Activated CD4-positive, alpha-beta T cell treated with anti-CD3 and anti-CD28 coated beads, Interleukin-10, Interleukin-2, amounts not matched to agents 100 ng/mL and 50 ng/mL, durations not matched to agents 16 hours and 8 hours (primary cell): ENCODE data around the gene SKP2.
"Not testable (repeated sequence)": the region's sequence is repeated elsewhere in the genome, so short reads cannot be mapped to it uniquely, and the experiment has no call there.

ENCODE experiments used
- DNase-seq: peaks from one replicate; pipeline ENCODE4 v3.0.0-alpha.2; 2020

SKP2 gene

GRCh38 chr5:36151434-36152323 lies at the start of gene SKP2, which contains the start of gene LMBRD2:
SKP2 (plus strand) TSS chr5:36152111; CDS start chr5:36152263, 152 bp downstream.
LMBRD2 (minus strand) TSS chr5:36151887; CDS start chr5:36143349, 8,538 bp downstream.
- DNase-seq, result peak; percentile 99

GRCh38 chr5:36105819-36106218 lies 46.1 kb upstream of the SKP2 start:
- no peak for DNase-seq

- no peak for DNase-seq
Measured at GRCh38 chr5:36108758-36109460, 43.0 kb upstream of the SKP2 start.

GRCh38 chr5:36111238-36111637 lies 40.7 kb upstream of the SKP2 start:
- DNase-seq, result no peak

GRCh38 chr5:36125868-36126267 lies 26.0 kb upstream of the SKP2 start:
- DNase-seq, result no peak

GRCh38 chr5:36128795-36129194 lies 23.1 kb upstream of the SKP2 start:
- no peak for DNase-seq

- DNase-seq, result not testable (repeated sequence)
Measured at GRCh38 chr5:36129666-36130065, 22.2 kb upstream of the SKP2 start.

GRCh38 chr5:36133009-36133408 lies 18.9 kb upstream of the SKP2 start:
- not testable (repeated sequence) for DNase-seq

- no peak for DNase-seq
Measured at GRCh38 chr5:36135988-36136387, 15.9 kb upstream of the SKP2 start.

GRCh38 chr5:36136581-36136980 lies 15.3 kb upstream of the SKP2 start:
- no peak for DNase-seq

GRCh38 chr5:36138900-36139683 lies 12.8 kb upstream of the SKP2 start:
- DNase-seq, result no peak

GRCh38 chr5:36145311-36145710 lies 6.6 kb upstream of the SKP2 start:
- no peak for DNase-seq

- no peak for DNase-seq
Measured at GRCh38 chr5:36146390-36146789, 5.5 kb upstream of the SKP2 start.

- no peak for DNase-seq
Measured at GRCh38 chr5:36147681-36148080, 4.2 kb upstream of the SKP2 start.

GRCh38 chr5:36150676-36151433 lies 1.1 kb upstream of the SKP2 start:
- peak; percentile 73 for DNase-seq

GRCh38 chr5:36152324-36153297 lies 700 bp downstream of the SKP2 start:
- DNase-seq, result no peak

- no peak for DNase-seq
Measured at GRCh38 chr5:36153298-36153677, 1.4 kb downstream of the SKP2 start.

GRCh38 chr5:36153726-36154125 lies 1.8 kb downstream of the SKP2 start:
- no peak for DNase-seq

- DNase-seq, result no peak
Measured at GRCh38 chr5:36155291-36155690, 3.4 kb downstream of the SKP2 start.

GRCh38 chr5:36156121-36156601 lies 4.2 kb downstream of the SKP2 start:
- DNase-seq, result no peak

- no peak for DNase-seq
Measured at GRCh38 chr5:36156619-36157018, 4.7 kb downstream of the SKP2 start.
